KOPT-K1 (cell line): ENCODE data around the gene NPIPB4.
"Not testable (repeated sequence)": the region's sequence is repeated elsewhere in the genome, so short reads cannot be mapped to it uniquely, and the experiment has no call there.

Source experiments
- H3K27ac ChIP-seq: fragments of 200-600 bp; sonication (generic); 2 replicates; pipeline ENCODE4 v1.5.1; 2016; ENCODE audit warnings: antibody characterized with exemption, mild to moderate bottlenecking, low read depth, low read length; ENCODE audit not compliant: poor library complexity, severe bottlenecking
- H3K36me3 ChIP-seq: fragments of 200-600 bp; sonication (generic); 2 replicates; pipeline ENCODE4 v1.5.1; 2017; ENCODE audit warnings: antibody characterized with exemption, mild to moderate bottlenecking, low read length, moderate library complexity; ENCODE audit not compliant: insufficient read depth
- H3K9me3 ChIP-seq: fragments of 200-600 bp; sonication (generic); 2 replicates; pipeline ENCODE4 v1.5.1; 2017; ENCODE audit warnings: antibody characterized with exemption, low read length, mild to moderate bottlenecking; ENCODE audit not compliant: insufficient read depth, poor library complexity, severe bottlenecking

Gene NPIPB4

DNA sequence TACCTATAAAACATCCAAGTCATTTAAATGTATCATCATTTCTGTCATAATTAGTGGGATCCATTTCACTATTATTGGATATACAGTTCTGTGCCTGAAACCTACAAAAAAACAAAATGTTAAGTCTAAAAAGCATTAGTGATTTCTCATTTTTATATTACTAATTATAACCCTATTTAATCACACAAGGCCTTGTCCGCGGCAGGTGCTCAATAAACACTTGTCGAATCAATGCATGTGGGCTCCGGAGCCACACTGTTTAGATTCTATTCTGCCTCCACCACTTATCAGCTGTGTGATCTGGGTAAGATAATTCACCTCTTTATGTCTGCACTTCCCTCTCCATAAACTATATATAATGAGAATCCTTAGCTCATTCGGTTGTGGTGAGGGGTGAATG lies at the start of gene NPIPB4:
TSS of gene NPIPB4 (minus strand) at position 101 of the 400 bp plus-strand sequence. CDS start 378 bp downstream, outside the sequence.
- H3K9me3 ChIP-seq, H3K36me3 ChIP-seq, H3K27ac ChIP-seq: not testable (repeated sequence)

DNA sequence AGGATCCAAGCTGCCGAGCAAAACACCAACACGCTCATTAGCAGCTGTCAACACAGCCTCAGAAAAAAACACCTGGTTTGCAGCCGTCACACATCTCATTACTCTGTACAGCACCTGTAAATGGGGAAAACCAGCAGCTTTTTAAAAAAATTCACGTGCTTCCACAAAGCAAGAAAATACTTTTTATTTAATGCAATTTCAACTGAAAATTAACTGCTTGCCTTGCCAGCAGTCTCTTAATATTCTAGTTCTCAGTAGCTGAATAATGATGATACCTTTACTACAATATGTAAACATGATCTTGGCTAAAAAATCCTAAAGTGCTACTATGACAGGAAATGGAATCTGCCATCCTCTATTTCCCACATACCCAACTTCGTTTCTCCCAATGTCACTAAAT lies 41.4 kb upstream of the NPIPB4 start:
- not testable (repeated sequence) for H3K9me3 ChIP-seq, H3K36me3 ChIP-seq

GRCh38 chr16:21881988-21882387 lies 24.4 kb upstream of the NPIPB4 start:
- H3K9me3 ChIP-seq, H3K36me3 ChIP-seq: not testable (repeated sequence)
- H3K27ac ChIP-seq, result peak overlapping the region; percentile 28

More for the DNA sequence above, 41.4 kb upstream of the NPIPB4 start:
- not testable (repeated sequence) for H3K27ac ChIP-seq

- H3K9me3 ChIP-seq, H3K36me3 ChIP-seq, H3K27ac ChIP-seq: not testable (repeated sequence)
These were observed 20.4 kb downstream of the NPIPB4 start for GRCh38 chr16:21837186-21837585.

GRCh38 chr16:21836334-21836733 lies 21.2 kb downstream of the NPIPB4 start:
- H3K9me3 ChIP-seq, H3K27ac ChIP-seq, H3K36me3 ChIP-seq: not testable (repeated sequence)

- not testable (repeated sequence) for H3K27ac ChIP-seq, H3K36me3 ChIP-seq, H3K9me3 ChIP-seq
These were observed 21.8 kb downstream of the NPIPB4 start for GRCh38 chr16:21835747-21836146.

DNA sequence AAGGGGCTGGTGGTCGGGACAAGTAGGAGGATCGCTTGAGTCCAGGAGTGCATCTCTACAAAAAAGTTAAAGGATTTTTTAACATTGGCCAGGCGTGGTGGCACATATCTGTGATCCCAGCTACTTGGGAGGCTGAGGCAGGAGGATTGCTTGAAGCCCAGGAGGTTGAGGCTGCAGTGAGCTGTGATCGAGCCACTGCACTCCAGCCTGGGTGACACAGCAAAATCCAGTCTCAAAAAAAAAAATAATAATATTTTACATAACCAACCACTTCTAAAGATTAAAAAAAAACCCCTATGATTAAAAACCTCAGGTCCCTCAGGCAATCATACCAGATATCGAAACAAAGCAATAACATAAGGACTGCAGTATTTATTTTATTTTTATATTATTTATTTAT lies 23.3 kb downstream of the NPIPB4 start:
- not testable (repeated sequence) for H3K27ac ChIP-seq, H3K9me3 ChIP-seq, H3K36me3 ChIP-seq

GRCh38 chr16:21829929-21830328 lies 27.6 kb downstream of the NPIPB4 start:
- H3K27ac ChIP-seq, H3K36me3 ChIP-seq, H3K9me3 ChIP-seq: not testable (repeated sequence)

DNA sequence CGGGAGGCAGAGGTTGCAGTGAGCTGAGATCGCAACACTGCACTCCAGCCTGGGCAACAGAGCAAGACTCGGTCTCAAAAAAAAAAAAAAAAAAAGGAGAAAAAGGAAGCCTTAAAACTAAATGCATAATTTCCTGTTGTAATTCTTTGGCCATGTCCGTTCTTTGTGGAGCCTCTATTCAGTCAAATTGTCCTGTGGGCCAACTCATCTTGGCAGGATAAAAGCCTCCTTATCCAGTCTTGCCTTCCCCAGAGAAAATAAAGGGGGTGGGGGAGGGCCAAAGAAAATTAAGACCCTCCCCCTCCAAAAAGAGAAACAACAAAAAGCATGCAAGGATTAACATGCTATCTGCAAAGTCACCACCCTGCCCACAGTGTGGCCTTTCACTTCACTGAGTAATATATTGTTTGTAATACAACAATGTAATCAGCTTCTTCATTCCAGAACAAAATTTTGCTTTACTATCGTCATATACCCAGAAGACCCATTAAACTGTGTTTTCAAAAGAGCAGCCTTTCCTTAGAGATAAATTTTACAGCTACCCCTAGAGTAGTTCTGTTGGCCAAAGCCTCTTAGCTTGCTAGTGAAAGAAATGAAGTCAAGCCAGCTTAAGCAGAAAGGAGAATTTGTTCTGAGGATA lies 31.4 kb downstream of the NPIPB4 start:
- not testable (repeated sequence) for H3K9me3 ChIP-seq, H3K27ac ChIP-seq, H3K36me3 ChIP-seq

GRCh38 chr16:21825526-21825925 lies 32.0 kb downstream of the NPIPB4 start:
- not testable (repeated sequence) for H3K9me3 ChIP-seq, H3K27ac ChIP-seq, H3K36me3 ChIP-seq

GRCh38 chr16:21823258-21823657 lies 34.3 kb downstream of the NPIPB4 start:
- not testable (repeated sequence) for H3K27ac ChIP-seq

DNA sequence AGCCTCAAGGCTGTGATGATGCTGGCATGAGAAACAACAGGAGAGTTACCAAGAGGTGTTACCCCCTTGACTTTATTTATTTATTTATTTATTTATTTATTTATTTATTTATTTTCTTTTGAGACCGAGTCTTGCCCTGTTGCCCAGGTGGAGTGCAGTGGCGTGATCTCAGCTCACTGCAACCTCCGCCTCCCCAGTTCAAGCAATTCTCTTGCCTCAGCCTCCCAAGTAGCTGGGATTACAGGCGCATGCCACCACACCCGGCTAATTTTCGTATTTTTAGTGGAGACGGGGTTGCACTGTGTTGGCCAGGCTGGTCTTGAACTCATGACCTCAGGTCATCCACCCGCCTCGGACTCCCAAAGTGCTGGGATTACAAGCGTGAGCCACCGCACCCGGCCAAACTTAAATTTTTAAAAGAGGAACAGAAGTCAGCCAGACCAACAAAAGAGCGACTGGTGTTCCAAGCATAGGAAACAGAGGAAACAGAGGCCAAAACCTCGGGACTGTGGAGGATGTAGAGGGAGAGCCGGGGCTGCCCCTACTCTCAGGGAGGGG lies 36.6 kb downstream of the NPIPB4 start:
- not testable (repeated sequence) for H3K9me3 ChIP-seq, H3K36me3 ChIP-seq
- peak overlapping the region; percentile 97 for H3K27ac ChIP-seq

More at GRCh38 chr16:21823258-21823657, 34.3 kb downstream of the NPIPB4 start:
- H3K36me3 ChIP-seq, H3K9me3 ChIP-seq: not testable (repeated sequence)

DNA sequence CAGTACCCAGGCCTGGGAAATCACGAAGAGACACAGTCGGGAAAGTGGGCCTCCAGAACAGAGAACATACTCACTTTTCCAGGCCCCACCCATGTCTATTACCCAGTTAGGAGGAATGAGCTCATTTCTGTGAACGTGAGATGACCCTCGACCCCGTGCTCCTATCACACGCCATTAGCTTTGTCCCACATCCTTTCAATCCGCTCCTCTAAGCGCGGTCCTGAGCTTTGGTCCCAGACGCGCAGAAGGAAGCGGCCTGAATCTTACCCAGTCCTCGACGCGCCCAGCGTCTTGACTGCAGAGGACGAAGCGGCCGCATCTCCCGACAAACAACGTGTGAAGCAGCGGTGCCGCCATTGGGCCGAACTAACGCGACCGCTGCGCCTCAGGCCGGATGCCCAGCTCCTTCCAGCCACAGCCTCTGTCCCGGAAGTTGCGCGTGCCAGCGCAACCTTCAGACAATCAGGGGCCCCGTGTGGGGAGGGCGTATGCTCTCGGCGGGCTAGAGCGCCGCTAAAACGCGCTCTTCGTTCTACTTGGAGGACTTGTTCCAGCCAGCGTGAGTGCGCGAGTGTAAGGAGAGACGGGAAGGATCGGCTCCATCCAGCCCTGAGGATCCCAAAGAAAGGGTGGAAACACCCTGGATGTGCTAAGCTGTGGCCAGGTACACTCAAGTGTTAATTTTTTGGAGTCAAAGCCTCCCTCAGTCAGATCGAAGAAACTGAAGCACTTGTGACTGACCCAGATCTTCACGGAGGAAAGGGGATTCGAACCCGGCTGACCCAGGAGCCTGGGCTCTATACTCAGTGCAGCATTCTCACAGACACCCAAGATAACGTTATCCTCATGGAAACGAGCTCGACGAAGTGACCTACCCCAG lies 37.3 kb downstream of the NPIPB4 start:
- Histone ChIP-seq H3K27ac (peak overlapping the region; percentile 97), H3K36me3 (peaks cover 11% of the 10 kb centered on the region; the same call in 1 of the 2 replicates)
- not testable (repeated sequence) for H3K9me3 ChIP-seq

DNA sequence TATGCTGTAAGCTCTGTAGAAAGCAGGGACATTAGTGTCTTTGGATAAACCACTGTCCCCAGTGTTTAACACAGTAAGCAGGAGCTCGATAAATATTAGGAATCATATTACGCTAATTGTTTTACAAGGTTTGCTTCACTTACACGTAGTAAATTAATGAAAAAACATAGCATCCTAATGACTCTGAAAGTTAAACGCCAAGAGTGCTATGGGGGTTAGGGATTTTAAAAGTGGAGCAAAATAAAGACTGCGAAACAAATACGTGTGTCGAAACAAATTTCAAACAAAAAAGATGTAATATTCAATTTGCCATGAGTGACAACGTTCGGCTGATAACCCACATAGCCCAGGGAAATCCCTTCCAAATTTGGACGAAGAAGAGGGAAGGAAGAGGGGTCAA lies 37.9 kb downstream of the NPIPB4 start:
- H3K9me3 ChIP-seq, result not testable (repeated sequence)
- Histone ChIP-seq H3K27ac (peak overlapping the region; percentile 97), H3K36me3 (peaks cover 14% of the 10 kb centered on the region)

DNA sequence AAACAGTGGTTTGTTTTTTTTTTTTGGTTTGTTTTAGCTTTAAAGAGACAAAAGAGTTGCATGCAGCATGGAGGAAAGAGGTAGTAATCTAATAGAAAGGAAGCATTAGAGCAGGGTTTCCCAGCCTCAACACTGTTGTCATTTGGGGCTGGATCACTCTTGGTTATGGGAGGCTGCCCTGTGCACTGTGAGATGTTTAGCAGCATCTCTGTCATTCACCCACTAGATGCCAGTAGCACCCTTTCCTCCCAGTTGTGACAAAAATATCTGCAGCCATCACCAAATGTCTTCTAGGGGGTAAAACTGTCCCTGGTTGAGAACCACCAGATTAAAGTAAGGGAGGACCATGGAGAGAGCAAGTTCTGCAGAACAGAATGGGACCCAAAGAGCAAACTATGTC lies 40.5 kb downstream of the NPIPB4 start:
- H3K9me3 ChIP-seq, H3K27ac ChIP-seq: not testable (repeated sequence)
- H3K36me3 ChIP-seq, result peaks cover 38% of the 10 kb centered on the region
